Keratinocyte (primary cell): ENCODE results near the gene RALGPS2.

ENCODE experiments used
- EZH2 ChIP-seq: IDR thresholded peaks from one replicate; pipeline ENCODE4 v1.6.1; 2012; ENCODE audit warnings: inconsistent platforms, mild to moderate bottlenecking, low read length, moderate library complexity
- TF ChIP-seq, protein P1 (sequence below), 3 experiments: IDR thresholded peaks in 1 of 3; conservative IDR thresholded peaks in 1 of 3; optimal IDR thresholded peaks in 1 of 3; 2 replicates in 2 of 3; 3 replicates in 1 of 3; pipeline versions ENCODE3 to v1.5.1; 2011; ENCODE audit warnings: low read length in 3 of 3, mild to moderate bottlenecking in 3 of 3, moderate library complexity in 2 of 3, control low read depth in 1 of 3, inconsistent platforms in 1 of 3; ENCODE audit not compliant: insufficient read depth in 2 of 3; ENCODE audit errors: extremely low read depth in 1 of 3

DNA sequence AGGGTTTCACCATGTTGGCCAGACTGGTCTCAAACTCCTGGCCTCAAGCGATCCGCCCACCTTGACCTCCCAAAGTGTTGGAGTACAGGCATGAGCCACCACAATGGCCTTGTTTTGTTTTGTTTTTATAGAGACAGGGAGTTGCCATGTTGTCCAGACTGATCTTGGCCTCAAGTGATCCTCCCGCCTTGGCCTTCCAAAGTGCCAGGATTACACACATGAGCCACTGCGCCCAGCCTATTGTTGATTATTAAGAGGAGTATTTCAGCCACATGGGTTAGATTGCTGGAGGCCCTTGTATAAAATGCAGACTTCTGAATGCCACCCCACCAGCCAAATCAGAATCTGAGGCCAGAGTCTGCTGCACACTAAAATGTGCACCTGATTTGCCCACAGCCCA lies 203.0 kb downstream of the RALGPS2 start:
- TF ChIP-seq, protein P1, sequence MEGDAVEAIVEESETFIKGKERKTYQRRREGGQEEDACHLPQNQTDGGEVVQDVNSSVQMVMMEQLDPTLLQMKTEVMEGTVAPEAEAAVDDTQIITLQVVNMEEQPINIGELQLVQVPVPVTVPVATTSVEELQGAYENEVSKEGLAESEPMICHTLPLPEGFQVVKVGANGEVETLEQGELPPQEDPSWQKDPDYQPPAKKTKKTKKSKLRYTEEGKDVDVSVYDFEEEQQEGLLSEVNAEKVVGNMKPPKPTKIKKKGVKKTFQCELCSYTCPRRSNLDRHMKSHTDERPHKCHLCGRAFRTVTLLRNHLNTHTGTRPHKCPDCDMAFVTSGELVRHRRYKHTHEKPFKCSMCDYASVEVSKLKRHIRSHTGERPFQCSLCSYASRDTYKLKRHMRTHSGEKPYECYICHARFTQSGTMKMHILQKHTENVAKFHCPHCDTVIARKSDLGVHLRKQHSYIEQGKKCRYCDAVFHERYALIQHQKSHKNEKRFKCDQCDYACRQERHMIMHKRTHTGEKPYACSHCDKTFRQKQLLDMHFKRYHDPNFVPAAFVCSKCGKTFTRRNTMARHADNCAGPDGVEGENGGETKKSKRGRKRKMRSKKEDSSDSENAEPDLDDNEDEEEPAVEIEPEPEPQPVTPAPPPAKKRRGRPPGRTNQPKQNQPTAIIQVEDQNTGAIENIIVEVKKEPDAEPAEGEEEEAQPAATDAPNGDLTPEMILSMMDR (optimal IDR thresholded peaks at IDR 0.05 in 1 of 3, IDR thresholded peaks at IDR 0.05 in 1 of 3, conservative IDR thresholded peaks at IDR 0.05 in 1 of 3; ENCODE audit: extremely low read depth in 1 of 3, insufficient read depth in 2 of 3, low read length in 3 of 3), result no peak
- TF ChIP-seq EZH2, result no peak
